HepG2 (cell line): ENCODE measurements around the gene RNF150. TPM values are rescaled to one million over a fixed set of nuclear protein-coding genes. Genes with fewer than 3 reads are reported as not detected.

Experiments used
- ATAC-seq: fragments of 200-7000 bp; cut with Tn5 transposase; 3 replicates; pipeline ENCODE4 v1.9.1; 2020; ENCODE audit warnings: mild to moderate bottlenecking, moderate library complexity
- BruUV-seq: library from RNA; stranded (reverse); fragments of 400-500 nt; replicated peaks from 2 replicates; lab custom pipeline; 2021; lab: Mats Ljungman, UMichigan
- CTCF ChIA-PET: fragments of 300-600 bp; formaldehyde crosslinking; extraction: SDS; loops from one replicate; lab custom pipeline; 2021; ENCODE audit warnings: low total read pairs, inconsistent platforms, low intra/inter-chr PET ratio; lab: Yijun Ruan, JAX
- POLR2A ChIA-PET: fragments of 350-600 bp; sonication (Branson Sonifier 250); formaldehyde crosslinking; loops from one replicate; lab custom pipeline; 2020; ENCODE audit warnings: antibody characterized with exemption, inconsistent platforms; lab: Yijun Ruan, JAX
- DNase-seq: peaks from one replicate; pipeline ENCODE4 v3.0.0-alpha.2; 2015; ENCODE audit warnings: low spot score
- FAIRE-seq: peaks from 3 replicates; lab custom pipeline; 2011; peaks lifted over from hg19 to GRCh38; lab: Jason Lieb, UNC
- H2AFZ ChIP-seq: one replicate; pipeline ENCODE4 v1.6.1; 2011; ENCODE audit warnings: low read length, inconsistent platforms
- H3K27ac ChIP-seq: fragments of 300-600 bp; 3 replicates; pipeline ENCODE4 v1.8.0; 2011; ENCODE audit warnings: mixed run types, mild to moderate bottlenecking, mixed read lengths, low read length, inconsistent platforms; ENCODE audit not compliant: insufficient read depth; ENCODE audit errors: extremely low read length
- H3K27me3 ChIP-seq, 2 experiments: fragments of 200-600 bp in 1 of 2; 2 replicates in 1 of 2; 3 replicates in 1 of 2; pipeline versions ENCODE4 v1.6.0 to v1.8.0; 2011; ENCODE audit warnings: low read length in 2 of 2, mild to moderate bottlenecking in 2 of 2, moderate library complexity in 2 of 2, inconsistent platforms in 1 of 2; ENCODE audit not compliant: insufficient read depth in 2 of 2, control insufficient read depth in 1 of 2
- H3K36me3 ChIP-seq, 2 experiments: fragments of 200-600 bp in 1 of 2; replicated peaks in 1 of 2; 2 replicates in 1 of 2; 3 replicates in 1 of 2; pipeline versions ENCODE4 v1.5.1 to v1.8.0; 2011; ENCODE audit warnings: low read length in 2 of 2, inconsistent platforms in 1 of 2; ENCODE audit not compliant: insufficient read depth in 2 of 2, control insufficient read depth in 1 of 2
- H3K4me1 ChIP-seq: 2 replicates; pipeline ENCODE4 v1.5.1; 2012; ENCODE audit warnings: low read length, inconsistent platforms; ENCODE audit not compliant: insufficient read depth
- H3K4me2 ChIP-seq: 2 replicates; pipeline ENCODE4 v1.6.0; 2011; ENCODE audit warnings: low read depth, low read length, inconsistent platforms
- H3K4me3 ChIP-seq, 3 experiments: fragments of 200-600 bp in 1 of 3; sonication (generic), shearing (Covaris generic) in 1 of 3; replicated peaks in 1 of 3; 2 replicates each; pipeline ENCODE4 v1.5.1; 2011 to 2016; ENCODE audit warnings: low read length in 3 of 3, inconsistent platforms in 2 of 3, low read depth in 2 of 3, mild to moderate bottlenecking in 2 of 3, control low read depth in 1 of 3, mixed read lengths in 1 of 3; ENCODE audit not compliant: insufficient read depth in 1 of 3
- H3K79me2 ChIP-seq: one replicate; pipeline ENCODE4 v1.6.1; 2011; ENCODE audit warnings: low read length, inconsistent platforms; ENCODE audit not compliant: insufficient read depth
- H3K9ac ChIP-seq: 2 replicates; pipeline ENCODE4 v1.6.0; 2011; ENCODE audit warnings: mild to moderate bottlenecking, low read depth, low read length, inconsistent platforms; ENCODE audit not compliant: insufficient read depth
- H3K9me3 ChIP-seq: 2 replicates; pipeline ENCODE4 v1.5.1; 2012; ENCODE audit warnings: mild to moderate bottlenecking, low read length
- H4K20me1 ChIP-seq: 2 replicates; pipeline ENCODE4 v1.6.0; 2011; ENCODE audit warnings: inconsistent platforms, mild to moderate bottlenecking, low read length, moderate library complexity; ENCODE audit not compliant: insufficient read depth
- HNRNPK ChIP-seq: fragments of 200-400 bp; formaldehyde crosslinking; IDR thresholded peaks from 2 replicates; pipeline ENCODE4 v1.6.1; 2018; ENCODE audit warnings: low read length, low read depth, moderate library complexity, mild to moderate bottlenecking; ENCODE audit not compliant: poor library complexity, severe bottlenecking
- TBX2 ChIP-seq: sonication (generic); formaldehyde crosslinking; IDR thresholded peaks from 2 replicates; pipeline ENCODE4 v1.5.0; 2020; ENCODE audit warnings: missing genetic modification reagents, mild to moderate bottlenecking, borderline replicate concordance
- ZNF275 ChIP-seq: sonication (generic); formaldehyde crosslinking; IDR thresholded peaks from 2 replicates; pipeline ENCODE4 v1.8.0; 2022; ENCODE audit warnings: missing genetic modification reagents, mild to moderate bottlenecking, inconsistent platforms, borderline replicate concordance
- WGBS: methylation state at CpG from one replicate; pipeline ENCODE4 v1.1.6; 2017; ENCODE audit warnings: low lambda C conversion rate; 5-methylcytosine and 5-hydroxymethylcytosine counted together
- in situ Hi-C: cut with HindIII; loops from 2 replicates; pipeline ENCODE4 v1.10.0; 2017; ENCODE audit warnings: low pct_unique_long_range_greater_than_20kb; ENCODE audit not compliant: extremely low pct_ligation_motif_present
- intact Hi-C: fragments of 100-400 bp; cut with micrococcal nuclease; formaldehyde crosslinking; loops from one replicate; pipeline ENCODE4 v1.10.0; 2022; ENCODE audit not compliant: unreplicated experiment
- polyA plus RNA-seq, 8 experiments: library from polyadenylated mRNA; depleted of rRNA in 3 of 8; stranded (reverse) in 7 of 8; unstranded in 1 of 8; fragments of >200 nt; fragmentation: Illumina TruSeq in 4 of 8; extraction: Trizol in 4 of 8; gene quantifications; 2 replicates each; pipeline versions ENCODE4 v1.2.1 to v1.2.3, GENCODE V29; 2011 to 2016; ENCODE audit warnings: low read depth in 4 of 8, missing spikeins in 1 of 8, mixed read lengths in 1 of 8; ENCODE audit not compliant: insufficient read depth in 1 of 8
- total RNA-seq, 5 experiments: library from RNA; depleted of rRNA; stranded (reverse); fragments of >200 nt; fragmentation: Illumina TruSeq; extraction: Trizol; gene quantifications; 2 replicates each; pipeline ENCODE4 v1.2.3, GENCODE V29; 2016; ENCODE audit warnings: low read depth in 1 of 5

The RNF150 gene
- total and polyA plus RNA-seq, 2 of the 13 experiments (the other 11 are each of a cell fraction or from before 2014, with no cell fraction given) = 0.02 to 0.03 TPM

GRCh38 chr4:141065872-141066271, 67.4 kb downstream of the RNF150 start (continued):
- TF ChIP-seq HNRNPK (no peak), ZNF275 (CRISPR knock-in tag) (no peak)

- no peak for TF ChIP-seq TBX2
- TF ChIP-seq, all 625 proteins: peak for 0
- no peaks in the 10 kb centered on the region for H3K9me3 ChIP-seq
- DNase-seq = no peak
- H2AFZ ChIP-seq = no peak overlapping the region
- ATAC-seq = no peak
- H3K79me2 ChIP-seq = no peaks in the 10 kb centered on the region
- no peaks in the 10 kb centered on the region for H3K4me1 ChIP-seq
- 2% methylated on average over 4 of the region's 4 CpGs for WGBS
- no peaks in the 10 kb centered on the region; a peak in 1 of 5 replicates for H3K27me3 ChIP-seq
- FAIRE-seq = no peak
- no TSS peak for BruUV-seq
- intact Hi-C loops (no loop called here), in situ Hi-C loops (no loop called here)
- ChIA-PET POLR2A (no interaction called here), CTCF (no interaction called here)
- no peak overlapping the region for H3K9ac ChIP-seq
- no peaks in the 10 kb centered on the region for H4K20me1 ChIP-seq
- H3K4me3 ChIP-seq = no peak overlapping the region
- no peak overlapping the region for H3K27ac ChIP-seq
- H3K36me3 ChIP-seq = no peaks in the 10 kb centered on the region
- H3K4me2 ChIP-seq = no peak overlapping the region
These were observed 70.6 kb downstream of the RNF150 start for GRCh38 chr4:141062651-141063050.
